Right forelimb (tissue), 1 donor: ENCODE results near the gene UNKL.
A peak's percentile ranks its signal among the peaks of the same experiment; 100 is the strongest.

Source experiments
- DNase-seq: peaks from one replicate; pipeline ENCODE4 v3.0.0-alpha.2; 2018

The UNKL gene

DNA sequence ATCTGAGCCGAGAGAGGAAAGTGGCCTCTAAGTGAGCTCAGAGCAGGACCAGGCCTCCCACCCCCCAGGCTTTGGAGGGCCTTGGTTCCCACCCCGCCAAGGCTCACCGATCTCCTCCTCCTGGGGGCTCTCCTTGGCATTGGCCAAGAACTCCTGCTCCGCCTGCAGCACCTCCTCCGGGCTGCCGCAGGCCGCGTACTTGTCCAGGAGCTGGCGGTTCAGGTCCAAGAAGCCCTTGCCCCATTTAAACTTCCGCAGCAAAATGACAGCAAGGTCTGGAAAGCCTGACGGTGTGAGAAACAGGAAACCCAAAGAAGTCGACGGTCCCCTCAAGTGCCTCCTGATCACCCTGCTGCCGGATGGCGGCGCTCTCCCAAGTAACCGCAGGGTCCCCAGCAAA is 64.6 kb downstream of the UNKL start:
- DNase-seq: no peak

- DNase-seq: no peak
Observed at GRCh38 chr16:1349351-1349750, 65.2 kb downstream of the UNKL start.

DNA sequence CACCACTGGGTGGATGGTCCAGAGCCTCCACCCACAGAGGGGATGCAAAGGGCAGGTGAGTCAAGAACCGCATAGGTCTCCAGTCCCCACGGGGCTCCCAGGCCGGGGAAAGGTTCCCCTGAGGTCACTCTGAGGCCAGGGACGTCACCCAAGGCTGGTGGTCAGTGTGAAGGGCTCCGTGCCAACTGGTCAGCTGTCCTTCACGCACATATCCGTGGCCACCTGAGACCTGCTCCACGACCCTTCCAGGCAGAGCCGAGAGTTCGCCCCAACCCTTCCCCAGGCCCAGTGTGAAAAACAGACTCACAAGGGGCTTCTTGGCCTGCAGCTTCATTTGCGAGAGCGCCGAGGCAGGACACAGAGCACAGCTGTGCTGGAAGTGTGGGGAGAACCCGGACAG is 65.6 kb downstream of the UNKL start:
- no peak for DNase-seq

DNA sequence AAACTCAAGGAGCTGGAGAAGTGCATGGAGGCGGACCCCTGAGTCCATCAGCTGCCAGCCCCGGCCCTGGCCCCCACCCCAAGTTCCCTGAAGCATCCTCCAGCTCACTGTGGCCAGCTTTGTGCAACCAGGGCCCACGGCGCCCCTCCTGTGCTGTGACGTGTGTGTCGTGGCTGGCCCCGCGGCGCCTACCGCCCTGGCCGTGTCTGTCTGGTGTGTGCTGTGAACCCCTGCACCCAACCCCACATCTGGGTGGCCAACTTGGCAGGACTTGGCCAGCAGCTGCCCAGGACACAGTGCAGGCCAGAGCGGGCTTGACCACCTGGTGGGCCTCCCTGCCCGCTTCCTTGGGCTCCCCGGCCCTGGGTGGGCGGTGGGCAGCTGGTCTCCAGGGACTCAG is 66.1 kb downstream of the UNKL start:
- DNase-seq: no peak

- DNase-seq: no peak
Observed at GRCh38 chr16:1347962-1348361, 66.5 kb downstream of the UNKL start.

DNA sequence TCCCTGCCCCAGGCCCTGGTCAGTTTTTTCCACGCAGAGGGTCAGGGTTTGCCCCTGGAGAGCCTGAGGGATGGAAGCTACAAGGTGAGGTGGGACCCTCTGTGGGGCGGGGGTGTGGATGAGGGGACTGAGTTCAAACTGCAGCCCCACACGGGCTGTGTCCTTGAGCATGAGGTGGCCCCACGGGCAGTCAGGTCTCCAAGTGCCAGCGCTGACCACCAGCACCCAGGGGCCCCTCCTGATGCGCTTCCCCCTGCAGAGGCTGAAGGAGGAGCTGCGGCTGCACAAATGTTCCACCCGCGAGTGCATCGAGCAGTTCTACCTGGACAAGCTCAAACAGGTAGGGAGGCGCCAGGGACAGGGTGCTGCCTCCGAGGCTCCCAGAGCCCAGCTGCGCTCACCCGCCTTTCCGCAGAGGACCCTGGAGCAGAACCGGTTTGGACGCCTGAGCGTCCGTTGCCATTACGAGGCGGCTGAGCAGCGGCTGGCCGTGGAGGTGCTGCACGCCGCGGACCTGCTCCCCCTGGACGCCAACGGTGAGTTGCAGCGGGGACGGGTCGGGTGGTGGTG is 67.1 kb downstream of the UNKL start:
- no peak for DNase-seq

GRCh38 chr16:1346422-1347285 is 67.8 kb downstream of the UNKL start:
- DNase-seq: no peak

- no peak for DNase-seq
Observed at GRCh38 chr16:1345651-1346421, 68.7 kb downstream of the UNKL start.

- no peak for DNase-seq
Observed at GRCh38 chr16:1345087-1345486, 69.4 kb downstream of the UNKL start.

- no peak for DNase-seq
Observed at GRCh38 chr16:1344499-1344898, 70.0 kb downstream of the UNKL start.

- DNase-seq: no peak
Observed at GRCh38 chr16:1343428-1344242, 70.9 kb downstream of the UNKL start.

DNA sequence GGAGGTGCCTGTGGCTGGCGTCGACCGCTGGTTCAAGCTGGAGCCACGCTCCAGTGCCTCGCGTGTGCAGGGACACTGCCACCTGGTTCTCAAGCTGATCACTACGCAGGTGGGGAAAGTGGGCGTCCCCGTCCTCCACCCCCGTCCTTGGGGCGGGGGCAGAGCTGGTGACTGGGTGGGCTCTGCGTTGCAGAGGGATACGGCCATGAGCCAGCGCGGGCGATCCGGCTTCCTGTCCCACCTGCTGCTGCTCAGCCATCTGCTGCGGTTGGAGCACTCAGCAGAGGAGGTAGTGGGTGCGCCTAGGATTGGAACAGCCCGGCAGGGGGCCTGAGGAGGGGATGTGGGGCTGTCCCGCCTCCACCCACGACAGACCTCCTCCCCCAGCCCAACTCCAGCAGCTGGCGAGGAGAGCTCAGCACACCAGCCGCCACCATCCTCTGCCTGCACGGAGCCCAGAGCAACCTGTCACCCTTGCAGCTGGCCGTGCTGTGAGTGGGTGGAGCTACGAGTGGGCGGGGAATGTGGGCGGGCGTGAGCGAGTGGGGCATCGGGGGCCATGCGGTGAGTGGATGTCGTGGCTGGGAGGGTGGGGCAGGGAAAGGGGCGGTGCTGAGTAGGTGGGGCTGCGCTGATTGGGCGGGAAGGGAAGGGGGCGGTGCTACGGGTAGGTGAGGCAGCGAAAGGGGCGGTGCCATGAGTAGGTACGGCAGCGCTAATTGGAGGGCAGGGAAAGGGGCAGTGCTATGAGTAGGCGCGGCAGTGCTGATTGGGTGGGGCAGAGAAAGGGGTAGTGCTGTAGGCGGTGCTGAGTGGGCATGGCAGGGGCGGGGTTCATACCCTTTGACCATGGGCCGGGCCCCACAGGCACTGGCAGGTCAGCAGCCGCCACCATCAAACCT is 71.7 kb downstream of the UNKL start:
- DNase-seq: peak; percentile 71

DNA sequence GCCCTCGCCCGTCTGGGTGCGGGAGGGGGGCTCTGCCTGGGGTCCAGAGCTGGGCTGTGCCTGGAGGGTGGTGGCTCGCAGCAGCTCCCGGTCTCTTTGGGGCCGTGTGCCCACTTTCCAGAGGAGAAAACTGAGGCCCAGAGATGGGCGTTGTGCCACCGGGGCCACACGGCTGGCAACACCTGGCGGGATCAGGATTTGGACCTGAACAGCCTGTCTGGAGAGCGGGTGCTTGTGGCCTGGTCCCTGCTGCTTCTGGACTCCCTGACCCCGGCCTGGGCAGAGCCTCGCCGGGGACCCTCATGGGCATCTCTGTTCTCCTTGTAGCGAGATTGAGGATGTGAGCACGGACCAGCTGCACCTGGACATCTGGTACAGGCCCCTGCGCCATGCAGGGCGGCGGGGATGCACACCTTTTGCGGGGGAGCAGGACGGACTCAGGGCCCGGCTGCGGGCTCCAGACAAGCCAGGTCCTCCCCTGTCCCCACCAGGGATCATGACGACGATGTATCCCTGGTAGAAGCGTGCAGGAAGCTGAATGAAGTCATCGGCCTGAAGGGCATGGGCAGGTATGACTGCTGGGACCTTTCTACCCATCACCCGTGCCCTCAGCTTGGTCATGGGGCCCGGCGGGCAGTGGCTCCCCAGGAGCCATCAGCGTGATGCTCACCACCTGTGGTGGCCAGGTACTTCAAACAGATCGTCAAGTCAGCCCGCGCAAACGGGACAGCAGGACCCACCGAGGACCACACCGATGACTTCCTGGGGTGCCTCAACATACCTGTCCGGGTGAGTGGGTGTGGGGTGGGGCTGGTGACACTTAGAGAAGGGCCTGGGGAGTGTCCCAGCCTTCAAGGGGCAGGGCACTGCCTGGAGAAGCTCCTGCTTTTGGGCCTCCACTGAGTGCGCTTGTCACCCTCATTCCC is 72.7 kb downstream of the UNKL start:
- DNase-seq: no peak

- DNase-seq: no peak
Observed at GRCh38 chr16:1340730-1341494, 73.6 kb downstream of the UNKL start.

DNA sequence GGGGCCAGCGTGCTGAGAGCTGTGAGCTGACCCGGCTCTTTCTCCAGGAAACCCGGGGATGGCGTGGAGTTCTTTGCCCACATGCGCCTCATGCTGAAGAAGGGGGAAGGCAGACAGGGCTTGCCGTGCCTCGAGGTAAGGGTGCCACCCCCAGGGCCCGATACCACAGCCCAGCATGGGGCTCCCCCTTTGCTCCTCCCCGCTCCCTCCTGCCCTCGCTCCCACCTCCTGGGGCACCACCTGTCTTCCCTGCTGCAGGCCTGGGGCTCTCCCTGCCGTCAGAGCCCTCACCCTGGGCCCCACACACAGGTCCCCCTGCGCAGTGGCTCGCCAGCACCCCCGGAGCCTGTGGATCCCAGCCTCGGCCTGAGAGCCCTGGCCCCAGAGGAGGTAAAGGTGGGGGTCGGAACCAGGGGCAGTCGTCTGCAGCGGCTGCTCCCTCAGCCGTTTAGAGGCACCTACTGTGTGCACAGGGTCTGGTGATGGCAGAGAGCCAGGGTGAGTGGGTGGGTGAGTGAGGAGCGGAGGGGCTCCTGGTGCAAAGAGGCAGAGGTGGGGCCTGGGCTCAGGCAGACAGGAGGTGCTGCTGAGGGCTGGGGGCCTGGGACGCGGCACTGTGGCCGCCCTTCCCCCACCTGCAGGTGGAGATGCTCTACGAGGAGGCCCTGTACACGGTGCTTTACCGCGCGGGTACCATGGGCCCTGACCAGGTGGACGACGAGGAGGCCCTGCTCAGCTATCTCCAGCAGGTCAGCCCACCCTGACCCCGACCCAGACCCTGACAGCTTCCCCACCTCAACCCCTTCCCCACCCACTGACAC is 75.4 kb downstream of the UNKL start:
- DNase-seq: no peak

DNA sequence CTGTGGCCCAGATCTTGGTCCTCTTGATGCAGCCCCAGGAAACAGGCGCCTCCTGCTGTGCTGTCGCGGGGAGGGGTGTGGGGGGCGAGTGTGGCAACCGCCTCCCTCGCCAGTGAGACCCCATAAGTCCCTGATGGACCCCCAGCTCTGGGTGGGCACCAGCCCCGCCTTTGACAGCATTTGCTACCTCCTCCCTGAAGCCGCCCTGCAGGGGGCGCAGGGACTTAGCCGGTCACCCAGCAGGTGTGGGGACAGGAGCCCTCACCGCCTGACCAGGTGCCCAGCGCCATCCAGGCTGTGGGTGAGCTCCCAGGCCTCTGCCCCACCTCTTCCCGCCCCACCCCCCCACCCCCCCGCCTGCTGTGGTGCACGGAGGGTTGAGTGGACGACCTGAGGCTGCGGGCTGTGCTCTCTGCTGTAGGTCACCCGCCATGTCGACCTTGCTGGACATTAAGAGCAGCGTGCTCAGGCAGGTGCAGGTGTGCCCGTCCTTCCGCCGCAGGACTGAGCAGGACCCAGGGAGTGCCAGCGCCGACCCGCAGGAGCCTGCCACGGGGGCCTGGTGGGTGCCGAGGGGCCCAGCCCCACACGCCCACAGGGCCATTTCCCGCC is 76.3 kb downstream of the UNKL start:
- DNase-seq: no peak

GRCh38 chr16:1337486-1337885 is 77.0 kb downstream of the UNKL start:
- no peak for DNase-seq

GRCh38 chr16:1336619-1337018 is 77.9 kb downstream of the UNKL start:
- no peak for DNase-seq

DNA sequence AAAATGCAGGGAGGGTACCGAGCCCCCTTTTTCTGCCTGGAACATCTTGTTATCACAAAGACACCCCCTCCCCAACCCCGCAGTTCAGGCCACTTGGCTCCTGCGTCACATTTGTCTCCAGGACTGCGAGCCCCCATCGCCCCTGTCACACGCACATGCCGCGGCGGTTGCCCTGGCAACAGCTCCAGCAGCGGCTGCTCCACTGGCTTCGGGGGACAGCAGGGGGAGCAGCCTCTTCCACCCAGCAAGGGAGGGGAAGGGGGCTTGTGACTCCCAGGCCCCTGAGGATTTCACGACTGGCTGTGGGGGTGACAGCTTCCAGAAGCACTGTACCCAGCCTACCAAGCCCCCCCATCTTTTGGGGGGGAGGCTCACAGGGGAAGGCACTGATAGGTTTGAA is 78.5 kb downstream of the UNKL start:
- DNase-seq: no peak
